ENCODE measurements around the gene GABARAP.
A peak's percentile ranks its signal among the peaks of the same experiment; 100 is the strongest.

The GABARAP gene

DNA sequence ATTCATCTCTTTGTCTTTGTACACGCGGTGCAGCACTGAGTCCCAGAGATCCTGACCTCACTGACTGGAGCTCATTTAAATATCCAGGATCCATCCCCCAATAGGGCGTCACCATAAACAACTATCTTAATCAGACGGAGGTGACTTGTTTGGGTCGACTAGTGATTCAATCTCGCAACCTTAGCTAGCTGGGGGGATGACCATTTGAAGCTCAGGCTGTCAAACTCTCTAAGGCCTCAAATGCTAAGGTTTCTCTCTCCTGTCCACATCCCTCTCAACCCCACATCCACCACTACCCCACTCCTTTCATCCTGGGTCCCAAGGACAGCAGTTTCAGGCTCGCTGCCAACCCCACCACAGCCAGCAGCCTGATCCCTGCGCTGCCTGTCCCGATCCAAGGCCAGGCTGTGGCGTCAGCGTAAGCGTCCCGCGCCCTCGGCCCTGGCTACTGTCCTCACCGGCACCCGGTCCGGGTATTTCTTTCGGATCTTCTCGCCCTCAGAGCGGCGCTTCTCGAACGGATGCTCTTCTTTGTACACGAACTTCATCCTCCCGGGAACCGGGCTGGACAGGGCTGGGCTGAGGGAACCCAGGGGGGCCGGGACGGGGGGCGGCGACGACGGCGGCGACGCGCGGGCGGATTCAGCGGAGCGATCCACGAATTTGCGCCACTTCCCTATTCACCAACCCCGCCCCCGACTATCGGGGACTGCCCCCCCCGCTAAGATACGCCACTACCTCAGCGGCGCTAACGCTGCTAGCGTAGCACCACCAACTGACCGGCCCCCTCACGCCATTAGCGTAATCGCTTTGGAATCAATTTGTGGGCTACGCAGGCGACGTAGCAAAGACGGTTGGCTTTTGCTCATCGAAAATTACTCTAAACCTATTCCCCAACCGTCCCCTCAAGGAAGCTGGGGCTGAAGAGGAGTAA lies at the start of gene GABARAP:
GABARAP (minus strand) TSS at position 667 of the 934 bp plus-strand sequence; CDS start at position 548, 119 bp downstream.
- DNase-seq (ENCODE audit: low spot score) = peak; percentile 87

DNA sequence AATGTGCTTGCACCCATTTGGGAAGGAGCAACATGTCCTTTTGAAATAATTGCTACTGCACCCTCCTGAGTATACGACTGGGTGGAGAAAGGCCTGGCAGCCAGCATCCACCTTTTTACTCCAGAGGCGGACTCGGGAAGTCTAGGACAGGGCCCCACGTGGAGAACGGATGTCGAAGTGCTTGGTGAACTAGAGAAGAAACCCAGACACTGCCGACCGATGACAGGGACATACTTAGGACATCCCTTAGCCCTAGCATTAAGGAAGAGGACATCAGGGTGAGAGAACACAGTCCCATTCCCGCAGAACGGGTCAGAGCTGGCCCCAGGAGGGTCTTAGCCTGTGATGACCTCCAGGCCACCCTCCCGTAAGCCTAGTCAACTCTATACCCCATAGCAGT lies 48.4 kb upstream of the GABARAP start:
- DNase-seq (ENCODE audit: low spot score) = peak; percentile 3

DNA sequence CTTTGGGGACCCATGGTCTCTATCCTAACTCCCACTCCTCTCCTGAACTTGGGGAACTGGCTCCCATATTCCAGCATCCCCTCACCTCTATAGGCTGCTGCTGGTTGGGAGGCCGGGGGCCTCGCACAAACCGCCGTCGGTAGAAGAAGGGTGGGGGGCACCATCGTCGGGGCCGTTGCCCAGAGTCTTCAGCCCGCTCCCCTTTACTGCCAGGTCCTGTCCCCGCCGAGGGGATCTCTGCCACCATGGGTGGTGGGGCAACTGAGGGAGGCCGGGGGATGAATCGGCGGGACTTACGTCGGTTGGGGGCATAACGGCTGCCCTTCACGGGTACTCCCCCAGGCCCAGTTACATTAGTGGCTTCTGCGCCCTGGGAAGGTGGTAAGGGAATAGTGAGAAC lies 47.9 kb upstream of the GABARAP start:
- peak; percentile 3 for DNase-seq (ENCODE audit: low spot score)

DNA sequence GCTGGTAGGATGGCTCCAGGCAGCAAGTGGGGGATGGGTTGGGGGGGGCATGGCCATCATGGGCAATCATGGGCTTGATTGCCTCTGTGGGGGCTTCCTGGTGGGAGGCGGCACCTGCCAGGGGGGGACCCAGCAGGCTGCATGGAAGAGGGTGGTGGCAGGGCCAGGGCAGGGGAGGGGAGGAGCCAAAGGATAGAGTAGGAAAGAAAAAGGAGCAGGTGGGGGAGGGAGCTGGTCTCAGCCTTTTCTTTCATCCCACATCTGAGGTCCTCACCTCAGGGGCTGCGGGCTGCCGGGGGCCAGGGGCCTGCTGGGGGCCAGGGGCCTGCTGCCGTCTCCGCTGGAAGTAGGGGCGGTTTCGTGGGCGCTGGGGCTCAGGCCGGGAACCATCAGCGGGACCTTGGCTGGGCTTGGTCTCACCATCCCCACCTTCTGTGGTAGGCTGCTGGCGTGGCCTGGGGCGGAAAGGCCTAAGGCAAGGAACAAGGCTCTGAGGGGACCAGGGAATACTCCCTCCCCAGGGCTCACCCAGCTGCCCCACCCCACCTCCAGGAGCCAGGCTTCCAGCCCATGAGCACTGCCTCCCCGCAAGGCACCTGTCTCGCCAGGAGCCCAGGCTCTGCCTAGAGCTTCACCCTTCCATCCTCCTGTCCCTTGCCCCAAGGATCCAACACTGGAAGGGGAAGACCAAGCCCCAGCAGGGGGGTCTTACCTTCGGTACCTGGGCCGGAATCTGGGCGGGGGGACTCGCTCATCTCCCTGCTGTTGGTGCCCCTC lies 47.2 kb upstream of the GABARAP start:
- peak; percentile 4 for DNase-seq (ENCODE audit: low spot score)

DNA sequence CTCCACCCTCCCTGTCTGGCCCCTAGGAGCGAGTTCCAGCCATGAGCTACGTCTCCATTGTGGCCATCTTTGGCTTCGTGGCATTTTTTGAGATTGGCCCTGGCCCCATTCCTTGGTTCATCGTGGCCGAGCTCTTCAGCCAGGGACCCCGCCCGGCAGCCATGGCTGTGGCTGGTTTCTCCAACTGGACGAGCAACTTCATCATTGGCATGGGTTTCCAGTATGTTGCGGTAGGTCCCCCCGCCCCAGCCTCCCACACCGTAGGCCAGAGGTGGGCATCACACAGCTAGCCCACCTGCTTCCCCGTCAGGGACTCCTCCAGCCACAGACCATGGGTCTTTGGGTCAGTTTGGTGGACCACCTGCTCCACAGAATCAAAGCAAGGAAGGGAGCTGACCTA lies 43.4 kb upstream of the GABARAP start:
- no peak for DNase-seq (ENCODE audit: low spot score)

DNA sequence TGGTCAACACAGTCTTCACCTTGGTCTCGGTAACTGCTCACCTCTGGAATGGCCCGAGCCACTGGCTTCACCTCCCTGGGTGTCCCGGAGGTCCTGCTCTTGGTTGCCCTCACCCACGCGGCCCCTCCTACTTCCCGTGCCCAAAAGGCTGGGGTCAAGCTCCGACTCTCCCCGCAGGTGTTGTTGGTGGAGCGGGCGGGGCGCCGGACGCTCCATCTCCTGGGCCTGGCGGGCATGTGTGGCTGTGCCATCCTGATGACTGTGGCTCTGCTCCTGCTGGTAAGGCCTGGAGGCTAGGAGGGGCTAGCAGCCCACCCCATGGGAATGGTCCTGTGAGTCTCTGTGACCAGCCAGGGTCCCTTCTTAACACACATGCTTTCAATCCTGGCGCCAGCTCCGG lies 42.7 kb upstream of the GABARAP start:
- DNase-seq (ENCODE audit: low spot score) = no peak

GRCh38 chr17:7283471-7284216 lies 41.4 kb upstream of the GABARAP start:
- no peak for DNase-seq (ENCODE audit: low spot score)

DNA sequence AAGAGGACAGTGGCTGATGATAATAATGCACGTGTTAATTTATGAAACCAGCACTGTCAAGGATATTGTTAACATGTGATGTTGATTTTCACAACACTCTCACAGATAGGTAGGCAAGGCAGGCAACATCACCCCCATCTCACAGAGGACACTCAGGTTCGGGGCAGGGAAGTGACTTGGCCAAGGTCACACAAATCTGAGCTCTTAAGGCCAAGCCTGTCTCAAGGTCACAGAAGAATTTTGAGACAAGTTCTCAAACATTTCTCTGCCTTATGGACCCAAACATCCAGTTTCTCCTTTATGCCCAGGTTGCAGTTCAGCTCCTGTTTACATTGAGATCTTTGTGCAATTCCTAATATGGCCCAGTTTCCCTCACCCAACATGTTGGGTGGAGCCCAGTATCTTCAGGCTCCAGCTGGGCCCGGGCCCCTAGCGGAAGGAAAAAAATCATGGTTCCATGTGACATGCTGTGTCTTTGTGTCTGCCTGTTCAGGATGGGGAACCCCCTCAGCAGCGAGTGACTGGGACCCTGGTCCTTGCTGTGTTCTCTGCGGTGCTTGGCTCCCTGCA lies 40.6 kb upstream of the GABARAP start:
- DNase-seq (ENCODE audit: low spot score) = no peak

DNA sequence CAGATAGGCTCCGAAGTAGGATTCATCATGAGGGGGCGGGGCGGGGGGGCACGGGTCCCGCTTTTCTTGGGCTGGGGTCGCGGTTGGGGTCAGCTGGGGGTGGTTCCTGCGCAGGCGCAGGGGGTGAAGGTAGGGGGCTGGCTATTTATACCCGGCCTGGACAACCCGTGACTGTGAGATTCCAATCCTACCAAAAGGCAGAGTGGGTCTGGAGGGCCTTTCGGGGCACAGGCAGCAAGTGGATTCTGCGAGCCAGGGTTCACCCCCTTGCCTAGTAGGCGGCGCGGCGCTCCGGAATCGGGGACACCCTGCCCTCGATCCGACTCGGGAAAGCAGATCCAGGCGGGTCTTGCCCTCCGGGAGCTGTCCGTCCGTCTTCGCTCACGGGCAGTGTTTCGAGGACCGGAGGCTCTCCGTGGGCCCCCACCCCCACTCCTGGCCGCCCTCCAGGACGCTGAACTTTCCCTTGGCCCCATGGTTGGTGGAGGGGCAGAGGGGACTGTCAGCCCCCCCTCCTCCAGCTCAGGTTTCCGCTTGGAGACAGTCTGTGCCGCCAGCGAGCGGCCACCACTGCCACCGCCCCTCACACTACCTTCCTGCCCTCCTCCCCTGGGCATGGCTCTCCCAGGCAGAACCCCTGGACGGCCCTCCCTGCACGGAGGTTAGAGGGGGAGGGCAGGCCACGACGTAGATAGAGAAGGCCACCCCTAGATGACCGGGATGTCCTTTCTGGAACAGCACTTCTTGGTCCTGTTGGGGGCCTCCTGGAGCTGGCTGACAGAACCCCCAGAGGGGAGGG lies 39.9 kb upstream of the GABARAP start:
- DNase-seq (ENCODE audit: low spot score) = no peak

- DNase-seq (ENCODE audit: low spot score) = peak; percentile 97
These were observed 39.1 kb upstream of the GABARAP start, which contains the start of gene SLC2A4 for GRCh38 chr17:7281074-7281952. TSS of gene SLC2A4 (plus strand) at chr17:7281718. CDS start at chr17:7281935, 217 bp downstream.

DNA sequence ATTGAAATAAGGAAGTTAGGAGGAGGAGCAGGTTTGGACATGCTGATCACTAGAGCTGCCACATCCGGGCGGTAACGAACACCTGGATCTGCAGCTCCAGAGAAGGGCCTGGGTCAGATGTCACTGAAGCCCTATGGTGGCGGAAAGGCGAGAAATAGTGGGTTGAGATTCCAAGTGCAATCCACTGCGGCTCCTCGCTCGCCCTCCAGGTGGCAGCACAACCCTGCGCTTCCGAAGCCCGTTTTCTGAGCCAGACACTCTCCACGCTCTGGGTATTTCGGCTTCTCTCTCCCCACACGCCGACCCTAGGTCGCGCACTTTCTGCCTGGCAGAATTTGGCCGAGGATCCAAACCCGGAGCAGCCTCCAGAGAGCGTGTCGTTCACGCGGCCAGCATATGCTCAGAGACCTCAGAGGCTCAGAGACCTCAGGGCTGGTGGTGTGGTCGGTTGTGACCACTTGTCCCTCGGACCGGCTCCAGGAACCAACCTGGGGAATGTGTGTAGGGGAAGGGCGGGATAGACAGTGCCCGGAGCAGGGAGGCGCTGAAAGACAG lies 38.3 kb upstream of the GABARAP start:
- peak; percentile 90 for DNase-seq (ENCODE audit: low spot score)

GRCh38 chr17:7279448-7279847 lies 37.2 kb upstream of the GABARAP start:
- DNase-seq (ENCODE audit: low spot score) = no peak

DNA sequence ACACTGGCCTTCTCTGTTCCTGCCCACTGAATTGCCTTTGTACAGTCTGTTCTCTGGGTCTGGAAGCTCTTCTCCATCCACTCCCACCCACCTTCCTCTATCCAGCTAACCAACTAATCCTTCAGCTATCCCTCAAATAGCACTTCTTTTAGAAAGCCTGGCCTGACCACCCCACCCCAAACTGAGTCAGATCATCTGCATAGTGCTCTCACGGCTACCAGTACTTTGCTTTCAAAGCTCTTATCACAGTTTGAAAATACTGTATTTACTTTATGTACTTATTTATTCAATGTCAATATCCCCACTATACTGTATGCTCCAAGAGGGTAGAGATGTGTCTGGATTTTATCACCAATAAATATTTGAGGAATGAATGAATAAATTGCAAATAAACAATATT lies 24.5 kb upstream of the GABARAP start:
- no peak for DNase-seq (ENCODE audit: low spot score)

- no peak for DNase-seq (ENCODE audit: low spot score)
These were observed 21.5 kb upstream of the GABARAP start for GRCh38 chr17:7263801-7264078.

- no peak for DNase-seq (ENCODE audit: low spot score)
These were observed 20.9 kb upstream of the GABARAP start for GRCh38 chr17:7262935-7263800.

GRCh38 chr17:7262192-7262934 lies 20.1 kb upstream of the GABARAP start, which contains the start of gene CLDN7:
TSS of gene CLDN7 (minus strand) at chr17:7262478. CDS start at chr17:7262043, 435 bp downstream.
- DNase-seq (ENCODE audit: low spot score) = no peak

- peak; percentile 41 for DNase-seq (ENCODE audit: low spot score)
These were observed 19.3 kb upstream of the GABARAP start for GRCh38 chr17:7261379-7262191.

Data from AG20443 (cell line).